ENCODE measurements around the gene THSD4.

The THSD4 gene

GRCh38 chr15:71780115-71780976 is 665.1 kb downstream of the THSD4 start:
- peak in 5 of 6 experiments; percentile 4 to 47 (median 25) for DNase-seq

- DNase-seq: no peak
These were observed 666.1 kb downstream of the THSD4 start for GRCh38 chr15:71781179-71781964.

- no peak for DNase-seq
These were observed 666.6 kb downstream of the THSD4 start for GRCh38 chr15:71781965-71782265.

- no peak for DNase-seq
These were observed 667.3 kb downstream of the THSD4 start for GRCh38 chr15:71782422-71783165.

GRCh38 chr15:71784719-71785118 is 669.4 kb downstream of the THSD4 start:
- no peak for DNase-seq

- no peak for DNase-seq
These were observed 670.7 kb downstream of the THSD4 start for GRCh38 chr15:71785996-71786395.

GRCh38 chr15:71786673-71787072 is 671.4 kb downstream of the THSD4 start:
- DNase-seq: no peak

GRCh38 chr15:71788646-71789579 is 673.6 kb downstream of the THSD4 start:
- DNase-seq: no peak

- DNase-seq: no peak
These were observed 674.3 kb downstream of the THSD4 start for GRCh38 chr15:71789616-71790015.

GRCh38 chr15:71790081-71790480 is 674.8 kb downstream of the THSD4 start:
- no peak for DNase-seq

- DNase-seq: no peak
These were observed 676.7 kb downstream of the THSD4 start for GRCh38 chr15:71791975-71792374.

- no peak for DNase-seq
These were observed 677.2 kb downstream of the THSD4 start for GRCh38 chr15:71792521-71792920.

- DNase-seq: no peak
These were observed 683.4 kb downstream of the THSD4 start for GRCh38 chr15:71798641-71799040.

- no peak for DNase-seq
These were observed 684.9 kb downstream of the THSD4 start for GRCh38 chr15:71800190-71800589.

GRCh38 chr15:71800835-71801745 is 685.8 kb downstream of the THSD4 start:
- peak in 2 of 6 experiments; percentile 0 to 5 for DNase-seq

GRCh38 chr15:71801935-71802655 is 686.8 kb downstream of the THSD4 start:
- DNase-seq: no peak

GRCh38 chr15:71802770-71803169 is 687.5 kb downstream of the THSD4 start:
- DNase-seq: peak in 2 of 6 experiments; percentile 1 to 11

- DNase-seq: no peak
These were observed 689.0 kb downstream of the THSD4 start for GRCh38 chr15:71804226-71804625.

- no peak for DNase-seq
These were observed 689.6 kb downstream of the THSD4 start for GRCh38 chr15:71804695-71805470.
